HepG2 (cell line): ENCODE results near the gene KXD1. TPM values are rescaled to one million over a fixed set of nuclear protein-coding genes. Genes with fewer than 3 reads are reported as not detected.

Source experiments
- ATF1 ChIP-seq: IDR thresholded peaks from 2 replicates; pipeline ENCODE4 v1.6.1; 2016; ENCODE audit warnings: mild to moderate bottlenecking, control low read depth
- BCL6 ChIP-seq: IDR thresholded peaks from 2 replicates; pipeline ENCODE4 v1.6.1; 2016; ENCODE audit warnings: missing genetic modification reagents, missing compliant biosample characterization
- CCDC6 ChIP-seq: sonication (generic); formaldehyde crosslinking; IDR thresholded peaks from 2 replicates; pipeline ENCODE4 v1.8.1; 2022; ENCODE audit warnings: mild to moderate bottlenecking, missing genetic modification reagents, moderate library complexity
- CREB3 ChIP-seq: sonication (generic); formaldehyde crosslinking; IDR thresholded peaks from 2 replicates; pipeline ENCODE4 v1.5.0; 2020; ENCODE audit warnings: missing genetic modification reagents
- CSRNP1 ChIP-seq: sonication (generic); formaldehyde crosslinking; IDR thresholded peaks from 2 replicates; pipeline ENCODE4 v1.8.1; 2023; ENCODE audit warnings: mild to moderate bottlenecking, missing genetic modification reagents
- HDAC2 ChIP-seq: sonication (generic); formaldehyde crosslinking; IDR thresholded peaks from 2 replicates; pipeline ENCODE4 v1.4.0; 2020; ENCODE audit warnings: missing genetic modification reagents
- MAFF ChIP-seq: IDR thresholded peaks from 2 replicates; pipeline ENCODE4 v1.6.1; 2011; ENCODE audit warnings: low read depth, low read length, improper control_type of control experiment
- MEIS1 ChIP-seq: sonication (generic); formaldehyde crosslinking; IDR thresholded peaks from 2 replicates; pipeline ENCODE4 v1.9.0; 2021; ENCODE audit warnings: mild to moderate bottlenecking, missing genetic modification reagents, moderate library complexity, borderline replicate concordance
- NRL ChIP-seq: sonication (generic); formaldehyde crosslinking; IDR thresholded peaks from 2 replicates; pipeline ENCODE4 v1.5.0; 2020; ENCODE audit warnings: missing genetic modification reagents, mild to moderate bottlenecking, moderate library complexity, borderline replicate concordance
- PAF1 ChIP-seq: IDR thresholded peaks from 2 replicates; pipeline ENCODE4 v1.6.1; 2016; ENCODE audit warnings: missing genetic modification reagents, missing compliant biosample characterization
- POLR2G ChIP-seq: fragments of 200-400 bp; formaldehyde crosslinking; IDR thresholded peaks from 2 replicates; pipeline ENCODE4 v1.6.1; 2018; ENCODE audit warnings: mild to moderate bottlenecking, low read depth, low read length, moderate library complexity
- RERE ChIP-seq: IDR thresholded peaks from 2 replicates; pipeline ENCODE4 v1.6.1; 2016; ENCODE audit warnings: low read depth, missing genetic modification reagents, missing compliant biosample characterization
- SUZ12 ChIP-seq: fragments of 150-350 bp; IDR thresholded peaks from 2 replicates; pipeline ENCODE4 v1.6.1; 2014; ENCODE audit warnings: low read depth, low read length
- THAP7 ChIP-seq: sonication (generic); formaldehyde crosslinking; IDR thresholded peaks from 2 replicates; pipeline ENCODE4 v1.8.1; 2023; ENCODE audit warnings: mild to moderate bottlenecking, missing genetic modification reagents
- ZBTB39 ChIP-seq: sonication (generic); formaldehyde crosslinking; IDR thresholded peaks from 2 replicates; pipeline ENCODE4 v1.5.0; 2020; ENCODE audit warnings: missing genetic modification reagents
- polyA plus RNA-seq, 8 experiments: library from polyadenylated mRNA; depleted of rRNA in 3 of 8; stranded (reverse) in 7 of 8; unstranded in 1 of 8; fragments of >200 nt; fragmentation: Illumina TruSeq in 4 of 8; extraction: Trizol in 4 of 8; gene quantifications; 2 replicates each; pipeline versions ENCODE4 v1.2.1 to v1.2.3, GENCODE V29; 2011 to 2016; ENCODE audit warnings: low read depth in 4 of 8, missing spikeins in 1 of 8, mixed read lengths in 1 of 8; ENCODE audit not compliant: insufficient read depth in 1 of 8
- total RNA-seq, 5 experiments: library from RNA; depleted of rRNA; stranded (reverse); fragments of >200 nt; fragmentation: Illumina TruSeq; extraction: Trizol; gene quantifications; 2 replicates each; pipeline ENCODE4 v1.2.3, GENCODE V29; 2016; ENCODE audit warnings: low read depth in 1 of 5

Gene KXD1
- total and polyA plus RNA-seq, 2 of the 13 experiments (the other 11 are each of a cell fraction or from before 2014, with no cell fraction given) = 44.6 to 143 TPM

DNA sequence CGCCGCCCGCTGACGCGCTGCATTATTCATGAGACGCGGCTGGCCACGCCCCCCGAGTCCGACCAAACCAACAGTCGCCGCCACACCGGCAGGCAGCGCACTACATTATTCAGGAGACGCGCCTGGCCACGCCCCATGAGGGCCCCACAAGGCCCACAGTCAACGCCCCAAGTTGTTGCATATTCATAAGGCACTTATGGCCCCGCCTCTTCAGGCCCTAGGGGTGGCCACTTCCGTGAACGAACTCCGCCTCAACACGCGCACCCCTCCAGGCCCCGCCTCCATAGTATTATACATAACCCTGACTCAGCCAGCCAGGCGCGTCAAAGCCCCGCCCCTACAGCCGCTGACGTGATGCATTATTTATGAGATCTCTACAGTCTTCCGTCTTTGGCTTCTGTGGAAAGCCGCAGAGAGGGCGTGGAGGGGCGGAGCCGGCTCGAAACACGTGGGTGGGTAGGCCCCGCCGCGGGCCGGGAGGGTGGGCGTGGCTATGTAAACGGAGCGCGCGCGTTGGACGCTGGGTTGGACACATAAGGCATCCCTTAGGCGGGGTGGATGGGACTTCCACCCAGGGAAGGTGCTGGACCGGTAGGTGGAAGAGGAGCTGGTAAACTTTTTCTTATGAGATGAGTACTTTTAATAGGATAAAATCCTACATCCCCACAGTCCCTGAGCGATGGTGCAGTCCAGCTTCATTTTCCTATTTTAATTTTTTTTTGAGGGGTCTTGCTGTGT, 35.4 kb upstream of the KXD1 start (continued):
- TF ChIP-seq RERE (CRISPR knock-in tag) = no peak
- peak; percentile 67; the same call in 1 of the 2 replicates for TF ChIP-seq ATF1 (CRISPR knock-in tag)
- 0 out of 2 replicates have a peak, but pooled peaks have one; percentile 0 for TF ChIP-seq NRL (CRISPR knock-in tag)
- TF ChIP-seq BCL6 (CRISPR knock-in tag) = no peak
- TF ChIP-seq THAP7 (CRISPR knock-in tag) = no peak
- no peak for TF ChIP-seq PAF1 (CRISPR knock-in tag)
- no peak for TF ChIP-seq CREB3
- no peak for TF ChIP-seq CCDC6
- 0 out of 2 replicates have a peak, but pooled peaks have one; percentile 30 for TF ChIP-seq SUZ12
- TF ChIP-seq MAFF = peak; percentile 62
- peak; percentile 6; the same call in 1 of the 2 replicates for TF ChIP-seq MEIS1 (CRISPR knock-in tag)
- 0 out of 2 replicates have a peak, but pooled peaks have one; percentile 28 for TF ChIP-seq POLR2G
- no peak for TF ChIP-seq ZBTB39 (CRISPR knock-in tag)
- TF ChIP-seq HDAC2 (CRISPR knock-in tag) = peak; percentile 13; the same call in 1 of the 2 replicates
- TF ChIP-seq CSRNP1 (CRISPR knock-in tag) = no peak
